ENCODE measurements around the gene EPHA6. TPM values are rescaled to one million over a fixed set of nuclear protein-coding genes. Genes with fewer than 3 reads are reported as not detected.
"Not testable (repeated sequence)": the region's sequence is repeated elsewhere in the genome, so short reads cannot be mapped to it uniquely, and the experiment has no call there.

EPHA6 gene
- total RNA-seq, 1 experiment from 2014 or later = 3.2 TPM

- in situ Hi-C loops (cut with HindIII; ENCODE audit: low pct_unique_long_range_greater_than_20kb, low sequenced_read_pairs) = no loop called here
- DNase-seq (ENCODE audit: low read depth) = no peak
Observed at GRCh38 chr3:96991800-96992365, 177.5 kb downstream of the EPHA6 start.

DNA sequence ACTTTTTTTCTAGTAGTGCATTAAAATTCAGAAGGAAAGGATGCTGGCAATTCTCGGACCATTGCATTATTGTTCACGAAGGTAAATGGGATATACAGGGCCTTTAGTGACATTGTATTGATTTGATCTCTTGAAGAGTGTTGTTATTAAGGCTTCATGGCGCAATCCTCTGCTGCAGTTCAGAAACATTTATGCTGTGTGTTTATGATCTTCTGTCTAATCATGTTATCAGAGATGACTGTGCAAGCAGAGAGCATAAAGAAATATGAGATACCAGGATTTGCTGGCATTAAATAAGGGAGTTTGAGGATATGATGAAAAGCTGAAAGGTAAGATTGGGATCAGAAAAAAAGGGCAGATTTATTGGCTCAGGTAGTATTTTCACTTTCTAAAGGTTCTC is 180.6 kb downstream of the EPHA6 start:
- in situ Hi-C loops (cut with HindIII; ENCODE audit: low pct_unique_long_range_greater_than_20kb, low sequenced_read_pairs) = no loop called here
- DNase-seq (ENCODE audit: low read depth) = no peak

DNA sequence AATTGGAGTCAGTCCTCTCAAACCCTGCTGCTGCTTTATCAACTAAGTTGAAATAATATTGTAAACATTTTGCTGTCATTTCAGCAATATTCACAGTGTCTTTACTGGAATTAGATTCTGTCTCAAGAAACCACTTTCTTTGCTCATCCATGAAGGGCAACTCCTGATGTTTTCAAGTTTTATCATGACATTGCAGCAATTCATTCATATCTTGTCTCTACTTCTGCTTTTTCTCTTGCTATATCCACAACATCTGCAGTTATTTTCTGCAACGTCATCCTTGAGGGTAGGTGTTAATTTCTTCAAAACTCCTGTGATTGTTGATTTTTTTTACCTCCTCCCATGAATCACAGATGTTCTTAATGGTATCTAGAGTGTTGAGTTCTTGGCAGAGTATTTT is 181.6 kb downstream of the EPHA6 start:
- in situ Hi-C loops (cut with HindIII; ENCODE audit: low pct_unique_long_range_greater_than_20kb, low sequenced_read_pairs) = no loop called here
- no peak for DNase-seq (ENCODE audit: low read depth)

DNA sequence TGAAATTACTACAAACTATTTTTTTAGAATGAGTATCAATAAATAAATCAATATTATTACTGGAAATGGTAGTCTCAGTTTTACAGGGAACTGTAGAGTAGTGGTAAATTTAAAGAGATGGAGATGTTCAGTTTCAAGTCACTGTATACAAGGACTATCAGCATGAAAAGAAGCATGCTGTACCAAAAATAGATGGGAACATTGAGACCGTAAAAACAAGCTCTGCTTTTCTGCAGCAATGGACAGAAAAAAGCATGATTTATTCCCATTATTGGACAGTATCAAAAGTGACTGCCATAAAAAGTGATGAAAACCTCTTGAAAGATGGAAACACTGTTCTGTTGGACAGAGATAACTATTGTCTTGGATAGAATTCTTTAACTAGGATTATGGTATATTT is 187.2 kb downstream of the EPHA6 start:
- in situ Hi-C loops (cut with HindIII; ENCODE audit: low pct_unique_long_range_greater_than_20kb, low sequenced_read_pairs) = no loop called here
- DNase-seq (ENCODE audit: low read depth) = no peak

- in situ Hi-C loops (cut with HindIII; ENCODE audit: low pct_unique_long_range_greater_than_20kb, low sequenced_read_pairs) = no loop called here
- DNase-seq (ENCODE audit: low read depth) = no peak
Observed at GRCh38 chr3:97009427-97010019, 195.1 kb downstream of the EPHA6 start.

DNA sequence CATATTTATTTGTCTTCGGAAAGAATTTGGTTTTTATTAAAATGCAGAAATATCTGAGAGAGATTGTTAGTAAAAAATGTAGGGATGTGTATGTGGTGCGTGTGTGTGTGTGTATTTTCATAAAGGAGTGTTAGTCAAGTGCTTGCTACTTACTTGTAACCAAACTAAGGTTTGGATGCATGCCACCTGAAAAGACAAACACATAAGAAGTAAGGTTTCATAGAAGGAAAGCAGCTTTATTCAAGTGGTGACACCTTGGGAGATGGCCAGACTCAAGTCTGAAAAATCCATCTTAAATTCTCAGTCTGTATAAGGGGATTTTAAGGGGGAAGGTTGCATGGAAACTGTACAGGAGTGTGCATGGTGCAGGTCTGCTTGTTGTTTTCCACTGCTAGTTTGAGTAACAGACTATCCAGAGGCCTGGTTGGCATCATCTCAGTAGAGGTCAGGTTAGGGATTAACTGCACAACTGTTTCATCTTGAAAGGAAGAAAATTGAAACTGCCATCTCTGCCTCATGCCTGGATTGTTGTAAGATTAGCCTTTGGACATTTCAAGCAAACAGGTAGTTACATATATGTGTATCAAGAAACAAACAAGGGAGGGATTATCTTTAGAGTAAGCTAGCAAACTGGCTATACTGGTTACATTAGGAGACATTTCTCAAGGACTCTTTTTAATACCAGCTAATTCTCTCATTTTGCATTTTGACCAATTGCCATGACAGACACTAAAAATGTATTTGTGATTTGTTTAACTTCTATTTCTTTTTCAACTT is 196.7 kb downstream of the EPHA6 start:
- in situ Hi-C loops (cut with HindIII; ENCODE audit: low pct_unique_long_range_greater_than_20kb, low sequenced_read_pairs) = no loop called here
- no peak for DNase-seq (ENCODE audit: low read depth)

DNA sequence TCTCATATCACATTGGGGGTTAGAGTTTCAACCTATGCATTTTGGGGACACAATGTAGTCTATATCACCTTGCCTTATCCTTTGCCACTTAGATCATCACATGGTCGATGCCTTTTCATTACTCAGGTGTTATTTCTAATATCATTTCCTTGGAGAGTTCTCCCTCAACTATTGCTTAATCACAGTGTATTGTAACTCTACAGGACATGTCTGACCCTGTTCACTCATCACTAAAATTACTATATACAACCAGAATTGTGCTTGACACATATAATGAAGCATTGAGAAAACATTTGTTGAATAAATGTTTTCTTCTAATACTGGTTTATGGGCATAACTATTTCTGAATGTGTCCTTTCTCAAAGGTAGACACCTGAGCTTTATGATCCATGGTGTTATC is 207.4 kb downstream of the EPHA6 start:
- in situ Hi-C loops (cut with HindIII; ENCODE audit: low pct_unique_long_range_greater_than_20kb, low sequenced_read_pairs) = no loop called here

DNA sequence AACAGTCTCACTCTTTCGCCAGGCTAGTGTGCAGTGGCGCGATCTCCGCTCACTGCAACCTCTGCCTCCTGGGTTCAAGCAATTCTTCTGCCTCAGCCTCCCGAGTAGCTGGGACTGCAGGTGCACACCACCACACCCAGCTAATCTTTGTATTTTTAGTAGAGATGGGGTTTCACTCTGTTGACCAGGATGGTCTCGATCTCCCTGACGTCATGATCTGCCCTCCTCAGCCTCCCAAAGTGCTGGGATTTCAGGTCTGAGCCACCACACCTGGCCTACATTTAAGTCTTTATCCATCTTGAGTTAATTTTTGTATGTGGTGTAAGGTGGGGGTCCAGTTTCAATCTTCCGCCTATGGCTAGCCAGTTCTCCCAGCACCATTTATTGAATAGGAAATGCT is 211.2 kb downstream of the EPHA6 start:
- DNase-seq (ENCODE audit: low read depth); in situ Hi-C loops (cut with HindIII; ENCODE audit: low pct_unique_long_range_greater_than_20kb, low sequenced_read_pairs): not testable (repeated sequence)

More for the DNA sequence above, 207.4 kb downstream of the EPHA6 start:
- no peak for DNase-seq (ENCODE audit: low read depth)

DNA sequence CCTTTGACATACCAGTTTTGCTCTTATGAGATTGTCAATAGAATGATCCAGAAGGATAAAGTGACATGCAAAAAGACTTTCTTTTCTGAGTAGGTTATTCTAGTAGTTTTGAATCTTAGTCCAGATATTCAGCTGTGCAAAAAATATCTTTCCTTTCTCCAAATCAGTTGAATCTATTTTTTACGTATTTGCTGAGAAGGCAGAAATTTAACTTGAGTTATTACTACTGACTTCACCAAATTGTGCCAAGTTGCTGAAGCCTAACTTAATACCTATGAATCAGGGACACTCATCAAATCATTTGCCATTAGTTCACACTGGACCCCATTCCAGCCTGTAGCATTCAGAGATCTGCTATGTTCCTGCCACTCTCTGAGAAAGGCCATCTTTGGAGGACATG is 215.6 kb downstream of the EPHA6 start:
- in situ Hi-C loops (cut with HindIII; ENCODE audit: low pct_unique_long_range_greater_than_20kb, low sequenced_read_pairs) = no loop called here

DNA sequence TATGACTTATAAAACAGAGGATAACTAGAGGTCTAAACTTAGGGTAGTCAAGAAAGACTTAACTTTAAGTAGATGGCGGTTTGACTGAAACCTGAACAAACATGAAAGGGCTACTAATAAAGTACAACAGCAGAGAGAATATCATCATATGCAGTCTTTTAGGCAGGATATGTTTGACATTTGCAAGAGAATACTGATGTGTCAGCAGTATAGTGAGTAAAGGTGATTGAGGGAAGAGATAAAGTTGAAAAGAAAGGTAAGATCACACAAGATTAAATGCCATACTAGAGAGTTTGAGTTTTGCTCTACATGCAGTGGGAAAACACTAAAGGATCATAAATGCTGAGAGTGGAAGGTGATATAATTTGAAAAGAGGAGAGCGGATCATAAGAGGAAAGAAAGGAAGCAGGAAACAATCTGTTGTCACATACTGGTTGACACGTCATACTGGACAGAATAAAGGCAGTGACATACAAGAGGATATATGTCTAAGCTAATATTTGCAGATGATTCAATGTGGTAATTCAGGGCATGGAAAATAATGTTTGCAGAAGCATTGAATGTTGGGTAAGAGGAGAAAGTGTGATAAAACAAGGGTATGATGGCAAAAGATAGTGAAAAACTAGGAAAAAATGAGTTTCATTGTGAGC is 223.0 kb downstream of the EPHA6 start:
- no peak for DNase-seq (ENCODE audit: low read depth)
- in situ Hi-C loops (cut with HindIII; ENCODE audit: low pct_unique_long_range_greater_than_20kb, low sequenced_read_pairs) = no loop called here

More for the DNA sequence above, 215.6 kb downstream of the EPHA6 start:
- DNase-seq (ENCODE audit: low read depth) = no peak

- in situ Hi-C loops (cut with HindIII; ENCODE audit: low pct_unique_long_range_greater_than_20kb, low sequenced_read_pairs) = no loop called here
- no peak for DNase-seq (ENCODE audit: low read depth)
Observed at GRCh38 chr3:97043411-97043810, 229.0 kb downstream of the EPHA6 start.

DNA sequence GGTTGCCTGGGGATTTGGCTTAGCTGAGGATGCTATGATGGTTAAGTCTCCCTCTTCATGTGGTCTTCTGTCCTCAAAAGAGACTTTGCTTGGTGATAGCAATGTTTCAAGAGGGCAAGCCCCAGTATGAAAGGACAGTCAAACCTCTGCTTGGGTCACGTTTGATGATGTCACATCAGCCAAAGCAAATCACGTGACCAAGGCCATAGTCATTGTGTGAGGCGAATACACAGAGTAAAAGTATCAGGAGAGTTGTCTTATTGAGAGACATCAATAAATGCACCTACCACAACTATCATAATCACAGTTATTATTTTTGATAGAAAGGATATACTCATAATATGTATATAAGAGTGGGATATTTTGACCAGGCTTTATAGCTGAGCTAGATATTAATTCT is 243.0 kb downstream of the EPHA6 start:
- in situ Hi-C loops (cut with HindIII; ENCODE audit: low pct_unique_long_range_greater_than_20kb, low sequenced_read_pairs) = no loop called here
- no peak for DNase-seq (ENCODE audit: low read depth)

- no peak for DNase-seq (ENCODE audit: low read depth)
- in situ Hi-C loops (cut with HindIII; ENCODE audit: low pct_unique_long_range_greater_than_20kb, low sequenced_read_pairs) = no loop called here
Observed at GRCh38 chr3:97059168-97059567, 244.8 kb downstream of the EPHA6 start.

- in situ Hi-C loops (cut with HindIII; ENCODE audit: low pct_unique_long_range_greater_than_20kb, low sequenced_read_pairs) = no loop called here
Observed at GRCh38 chr3:97066531-97066930, 252.1 kb downstream of the EPHA6 start.

DNA sequence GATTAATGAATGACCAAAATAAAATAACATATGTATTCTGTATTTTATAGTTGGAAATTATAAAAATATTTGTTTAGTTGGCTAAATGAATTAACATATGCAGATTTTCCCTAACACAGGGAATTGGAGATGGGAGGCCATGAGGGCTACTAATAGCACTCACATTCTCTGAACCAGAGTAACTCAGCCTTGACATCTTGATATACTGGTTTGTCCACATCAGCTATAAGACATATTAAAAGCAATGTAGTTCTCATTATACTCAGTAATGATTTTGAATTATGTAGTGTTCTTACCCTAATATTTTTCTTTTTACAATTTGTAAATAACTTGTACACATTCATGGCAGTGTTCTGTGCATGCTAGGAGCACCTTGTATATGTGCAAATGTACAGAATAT is 255.9 kb downstream of the EPHA6 start:
- in situ Hi-C loops (cut with HindIII; ENCODE audit: low pct_unique_long_range_greater_than_20kb, low sequenced_read_pairs) = no loop called here
- no peak for DNase-seq (ENCODE audit: low read depth)

More at GRCh38 chr3:97066531-97066930, 252.1 kb downstream of the EPHA6 start:
- no peak for DNase-seq (ENCODE audit: low read depth)

DNA sequence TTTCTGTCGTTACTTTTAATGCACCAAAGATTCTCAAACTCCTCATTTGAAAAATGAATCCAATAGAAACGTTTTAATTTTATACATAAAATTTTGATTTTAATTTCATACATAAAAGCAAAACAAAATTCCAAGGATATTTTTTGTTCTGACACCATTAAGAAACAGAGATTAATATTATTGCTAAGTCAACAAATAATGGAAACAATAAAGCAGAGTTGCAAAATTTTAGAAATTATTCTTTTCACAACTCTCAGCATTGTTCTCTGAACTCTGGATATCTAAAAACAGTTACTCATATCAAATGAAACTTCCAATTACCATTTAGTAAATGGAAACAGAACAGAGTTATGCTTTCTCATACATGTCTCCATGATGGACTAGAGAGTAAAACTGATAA is 260.2 kb downstream of the EPHA6 start:
- DNase-seq (ENCODE audit: low read depth) = no peak
- in situ Hi-C loops (cut with HindIII; ENCODE audit: low pct_unique_long_range_greater_than_20kb, low sequenced_read_pairs) = no loop called here

GRCh38 chr3:97076673-97077072 is 262.3 kb downstream of the EPHA6 start:
- in situ Hi-C loops (cut with HindIII; ENCODE audit: low pct_unique_long_range_greater_than_20kb, low sequenced_read_pairs) = no loop called here
- no peak for DNase-seq (ENCODE audit: low read depth)

DNA sequence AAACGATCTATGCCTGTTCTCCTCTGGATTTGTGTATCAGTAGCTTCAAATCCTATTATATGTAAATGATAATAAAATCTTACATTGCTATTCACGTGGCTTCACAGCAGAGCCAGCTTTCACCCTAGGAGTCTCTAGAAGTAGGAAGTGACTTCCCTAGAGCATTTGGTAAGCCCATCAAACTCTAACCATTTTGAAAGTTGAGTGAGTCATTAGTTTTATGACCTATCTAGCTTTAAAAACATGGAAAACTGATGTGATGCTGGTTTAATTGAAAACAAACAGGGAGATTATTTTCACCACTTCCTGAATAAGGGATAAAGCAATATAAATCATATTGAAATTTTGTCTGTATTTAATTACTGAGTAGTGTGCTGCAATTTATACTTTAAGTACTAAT is 275.2 kb downstream of the EPHA6 start:
- in situ Hi-C loops (cut with HindIII; ENCODE audit: low pct_unique_long_range_greater_than_20kb, low sequenced_read_pairs) = no loop called here
- no peak for DNase-seq (ENCODE audit: low read depth)

DNA sequence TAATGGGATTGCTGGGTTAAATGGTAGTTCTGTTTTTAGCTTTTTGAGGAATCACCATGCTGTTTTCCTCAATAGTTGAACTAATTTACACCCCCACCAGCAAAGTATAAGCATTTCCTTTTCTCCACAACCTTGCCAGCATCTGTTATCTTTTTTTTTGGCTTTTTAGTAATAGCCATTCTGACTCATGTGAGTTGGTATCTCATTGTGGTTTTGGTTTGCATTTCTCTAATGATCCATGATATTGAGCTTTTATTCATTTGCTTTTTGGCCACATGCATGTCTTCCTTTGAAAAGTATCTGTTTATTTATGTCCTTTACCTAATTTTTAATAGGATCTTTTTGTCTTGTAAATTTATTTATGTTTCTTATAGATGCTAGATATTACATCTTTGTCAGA is 288.2 kb downstream of the EPHA6 start:
- no peak for DNase-seq (ENCODE audit: low read depth)
- in situ Hi-C loops (cut with HindIII; ENCODE audit: low pct_unique_long_range_greater_than_20kb, low sequenced_read_pairs) = no loop called here

All from Caki2 (cell line).